LNCAP (cell line): ENCODE results near the gene SP140.
A peak's percentile ranks its signal among the peaks of the same experiment; 100 is the strongest.

Source experiments
- CTCF ChIP-seq: fragments of 450-650 bp; IDR thresholded peaks from 2 replicates; pipeline ENCODE4 v1.5.1; 2017; ENCODE audit warnings: mild to moderate bottlenecking

The SP140 gene

DNA sequence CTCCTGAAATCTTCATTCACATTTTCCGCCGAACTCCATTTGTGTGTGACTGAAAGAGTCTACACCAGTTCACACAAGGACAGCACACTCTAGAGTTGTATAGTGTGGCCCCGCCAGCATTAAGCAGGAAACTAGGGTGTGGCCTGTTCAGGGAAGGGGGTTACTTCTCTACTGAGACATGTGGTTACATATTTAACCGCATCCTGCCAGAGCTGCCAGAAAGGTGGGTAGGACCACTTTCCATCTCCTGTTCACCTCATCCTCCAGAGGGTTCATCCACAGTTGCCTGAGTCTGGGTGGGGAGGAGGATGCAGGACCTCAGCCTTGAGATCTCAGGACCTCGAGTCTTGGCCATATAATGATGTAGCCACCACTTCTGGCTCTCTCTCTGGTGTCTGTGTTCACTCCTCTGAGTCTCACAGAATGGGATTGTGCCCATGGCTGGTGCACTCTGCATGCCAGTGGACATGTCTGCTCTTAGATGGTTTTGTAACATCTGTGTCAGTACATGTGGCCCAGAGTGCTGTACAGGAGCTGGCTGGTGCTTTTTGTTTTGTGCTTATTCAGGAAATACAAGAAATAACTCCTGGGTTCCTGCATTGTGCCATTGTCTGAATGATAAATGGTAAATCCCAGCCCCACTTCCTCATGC is 93.8 kb downstream of the SP140 start:
- TF ChIP-seq CTCF: no peak

- TF ChIP-seq CTCF: no peak
Observed at GRCh38 chr2:230321031-230321430, 95.5 kb downstream of the SP140 start.

DNA sequence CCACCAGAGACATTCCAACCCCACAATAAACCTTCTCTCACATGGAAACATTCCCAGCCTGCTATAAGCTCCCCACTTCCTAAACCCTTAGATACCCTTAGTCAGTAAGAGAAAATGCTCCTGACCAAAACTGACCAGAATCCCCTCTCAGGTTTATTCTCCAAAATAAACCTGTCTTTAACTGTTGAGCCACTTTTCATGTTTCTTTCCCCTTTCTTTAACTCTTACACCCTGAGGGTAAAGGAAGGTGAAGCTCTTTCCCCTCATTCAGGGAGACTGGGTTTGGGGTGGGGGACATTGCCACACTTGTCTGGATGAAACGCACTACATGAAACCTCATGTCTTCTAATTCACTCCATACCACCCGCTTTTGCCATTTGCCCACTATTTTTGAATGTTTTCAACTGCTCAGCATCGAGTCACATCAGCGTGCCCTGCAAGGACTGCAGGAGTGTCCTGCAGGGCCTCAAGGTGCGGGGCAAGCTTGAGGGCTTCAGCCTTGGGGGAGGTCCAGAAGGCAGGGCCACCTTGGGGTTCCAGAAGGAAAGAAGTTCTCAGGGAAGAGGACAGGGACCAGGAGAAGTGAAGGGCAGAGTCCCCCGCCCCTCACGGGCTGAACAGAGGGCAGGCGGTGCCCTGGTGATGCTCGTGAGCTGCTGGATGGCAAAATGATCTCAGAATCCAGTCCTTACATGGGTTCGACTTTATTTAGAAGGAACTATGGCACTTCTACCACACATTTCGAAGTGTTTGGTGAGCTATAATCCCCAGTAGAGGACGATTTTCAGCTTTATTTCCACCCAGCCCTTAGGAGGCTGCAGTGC is 97.2 kb downstream of the SP140 start:
- TF ChIP-seq CTCF: no peak; the same call in none of the 2 replicates

GRCh38 chr2:230323385-230324106 is 98.0 kb downstream of the SP140 start:
- 0 out of 2 replicates have a peak, but pooled peaks have one; percentile 60 for TF ChIP-seq CTCF

DNA sequence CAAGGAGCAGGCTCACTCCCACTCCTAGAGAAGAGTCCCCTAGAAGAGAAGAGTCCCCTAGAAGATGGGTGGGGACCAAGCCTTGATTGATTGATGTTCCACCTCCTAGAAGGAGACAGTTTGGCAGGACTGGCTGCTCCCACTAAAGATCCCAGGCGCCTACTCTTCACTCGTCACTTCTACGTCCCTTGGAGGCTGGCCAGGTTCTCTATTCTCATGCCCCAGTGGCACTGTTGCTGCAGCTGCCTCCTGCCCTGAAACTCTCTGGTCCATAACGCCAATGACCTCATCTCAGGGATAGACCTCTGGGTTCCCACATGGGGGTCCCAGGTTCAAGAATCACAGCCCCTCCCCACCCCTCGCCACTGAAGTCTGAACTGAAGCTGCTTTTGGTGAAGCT is 99.0 kb downstream of the SP140 start:
- no peak for TF ChIP-seq CTCF

GRCh38 chr2:230325316-230326243 is 100.0 kb downstream of the SP140 start:
- no peak for TF ChIP-seq CTCF
